ENCODE measurements around the gene TRIM39. TPM values are rescaled to one million over a fixed set of nuclear protein-coding genes. Genes with fewer than 3 reads are reported as not detected.

The TRIM39 gene
- total RNA-seq, 1 donor from 2014 or later: 21.6 TPM

GRCh38 chr6:30322527-30323501 is 3.9 kb upstream of the TRIM39 start:
- ChIA-PET POLR2A (interaction anchor here (0.7 kb wide), 2 partner anchors 10 to 1387 kb away, joined by 4 to 15 read pairs; no protein-coding TSS in a partner anchor), CTCF (no interaction called here)

GRCh38 chr6:30323806-30324205 is 2.9 kb upstream of the TRIM39 start:
- Mint-ChIP-seq H3K27ac (no peak overlapping the region), H3K4me1 (peaks cover 74% of the 10 kb centered on the region), H3K27me3 (no peaks in the 10 kb centered on the region), H3K9me3 (no peaks in the 10 kb centered on the region), H3K36me3 (ENCODE audit: low read depth) (peaks cover 33% of the 10 kb centered on the region), H3K4me3 (peak overlapping the region; percentile 24)
- ChIA-PET POLR2A (interaction anchor here (0.7 kb wide), 1 partner anchor 1388 kb away, joined by 4 read pairs; no protein-coding TSS in a partner anchor), CTCF (no interaction called here)
- intact Hi-C loops (cut with micrococcal nuclease): no loop called here
- no peak for TF ChIP-seq CTCF (IDR thresholded peaks at IDR 0.05)
- ATAC-seq (ENCODE audit: low read depth) (no peak), DNase-seq (no peak)

More at GRCh38 chr6:30322527-30323501, 3.9 kb upstream of the TRIM39 start:
- peaks cover 37% of the 10 kb centered on the region for H3K36me3 Mint-ChIP-seq (ENCODE audit: low read depth)
- no peak for DNase-seq
- H3K4me1 Mint-ChIP-seq: peaks cover 77% of the 10 kb centered on the region
- intact Hi-C loops (cut with micrococcal nuclease): no loop called here
- no peaks in the 10 kb centered on the region for H3K27me3 Mint-ChIP-seq
- no peak for TF ChIP-seq CTCF (IDR thresholded peaks at IDR 0.05)
- H3K27ac Mint-ChIP-seq: no peak overlapping the region
- H3K4me3 Mint-ChIP-seq: no peak overlapping the region
- no peaks in the 10 kb centered on the region for H3K9me3 Mint-ChIP-seq
- no peak for ATAC-seq (ENCODE audit: low read depth)

- intact Hi-C loops (cut with micrococcal nuclease): loop anchor here (1.0 to 5.0 kb wide), 2 partner anchors 222 to 1428 kb away; no protein-coding TSS in a partner anchor
- peak overlapping the region; percentile 96 for H3K4me3 Mint-ChIP-seq
- H3K27me3 Mint-ChIP-seq: no peaks in the 10 kb centered on the region
- peak overlapping the region; percentile 99 for H3K27ac Mint-ChIP-seq
- no peaks in the 10 kb centered on the region for H3K9me3 Mint-ChIP-seq
- H3K36me3 Mint-ChIP-seq (ENCODE audit: low read depth): peaks cover 41% of the 10 kb centered on the region
- ChIA-PET POLR2A (interaction anchor here (1.2 to 3.0 kb wide), 7 partner anchors 8 to 361 kb away, joined by 3 to 27 read pairs (median 5); partner anchors contain the start of gene TRIM26), CTCF (interaction anchor here (1.3 to 1.4 kb wide), 3 partner anchors 71 to 195 kb away, joined by 3 to 6 read pairs (median 4); no protein-coding TSS in a partner anchor)
- ATAC-seq (ENCODE audit: low read depth): peak; percentile 53
- DNase-seq: no peak
- H3K4me1 Mint-ChIP-seq: peaks cover 68% of the 10 kb centered on the region
- no peak for TF ChIP-seq CTCF (IDR thresholded peaks at IDR 0.05)
Observed at GRCh38 chr6:30325150-30325872, 1.4 kb upstream of the TRIM39 start.

- Mint-ChIP-seq H3K36me3 (ENCODE audit: low read depth) (peaks cover 47% of the 10 kb centered on the region), H3K4me3 (peak overlapping the region; percentile 96), H3K27ac (peak overlapping the region; percentile 99), H3K9me3 (no peaks in the 10 kb centered on the region), H3K27me3 (no peaks in the 10 kb centered on the region), H3K4me1 (peaks cover 63% of the 10 kb centered on the region)
- ATAC-seq (ENCODE audit: low read depth) (peak; percentile 54), DNase-seq (peak; percentile 40)
- no peak for TF ChIP-seq CTCF (IDR thresholded peaks at IDR 0.05)
- POLR2A ChIA-PET: interaction anchor here (0.5 to 3.0 kb wide), 20 partner anchors 9 to 676 kb away, joined by 3 to 27 read pairs (median 4); partner anchors contain the start of genes MDC1, PPP1R11, RPP21 and TRIM26
- intact Hi-C loops (cut with micrococcal nuclease): loop anchor here (1.0 to 5.0 kb wide), 6 partner anchors 19 to 1429 kb away; partner anchors contain the start of genes PPP1R11 and RPP21
- CTCF ChIA-PET: interaction anchor here (0.8 to 1.4 kb wide), 5 partner anchors 20 to 195 kb away, joined by 3 to 6 read pairs (median 4); no protein-coding TSS in a partner anchor
Observed at GRCh38 chr6:30325873-30326525, 728 bp upstream of the TRIM39 start.

All from activated B cell treated with CpG ODN at 0.5 μM for 24 hours (primary cell).